OCI-LY1 (cell line): ENCODE results near the gene TAS2R20.
"Not testable (repeated sequence)": the region's sequence is repeated elsewhere in the genome, so short reads cannot be mapped to it uniquely, and the experiment has no call there.

ENCODE experiments used
- EZH2 ChIP-seq: fragments of 200-600 bp; sonication (generic), shearing (Covaris generic); IDR thresholded peaks from 2 replicates; pipeline ENCODE4 v1.8.0; 2017; ENCODE audit warnings: borderline replicate concordance, mixed run types, mild to moderate bottlenecking, antibody characterized with exemption, low read length, moderate library complexity, mixed read lengths
- TF ChIP-seq, protein P1 (sequence below): fragments of 200-600 bp; sonication (generic), shearing (Covaris generic); IDR thresholded peaks from 2 replicates; pipeline ENCODE4 v1.5.1; 2017; ENCODE audit warnings: mild to moderate bottlenecking, antibody characterized with exemption, low read length, moderate library complexity, mixed read lengths

GRCh38 chr12:11041366-11041765 lies 43.3 kb upstream of the TAS2R20 start:
- TF ChIP-seq, protein P1, sequence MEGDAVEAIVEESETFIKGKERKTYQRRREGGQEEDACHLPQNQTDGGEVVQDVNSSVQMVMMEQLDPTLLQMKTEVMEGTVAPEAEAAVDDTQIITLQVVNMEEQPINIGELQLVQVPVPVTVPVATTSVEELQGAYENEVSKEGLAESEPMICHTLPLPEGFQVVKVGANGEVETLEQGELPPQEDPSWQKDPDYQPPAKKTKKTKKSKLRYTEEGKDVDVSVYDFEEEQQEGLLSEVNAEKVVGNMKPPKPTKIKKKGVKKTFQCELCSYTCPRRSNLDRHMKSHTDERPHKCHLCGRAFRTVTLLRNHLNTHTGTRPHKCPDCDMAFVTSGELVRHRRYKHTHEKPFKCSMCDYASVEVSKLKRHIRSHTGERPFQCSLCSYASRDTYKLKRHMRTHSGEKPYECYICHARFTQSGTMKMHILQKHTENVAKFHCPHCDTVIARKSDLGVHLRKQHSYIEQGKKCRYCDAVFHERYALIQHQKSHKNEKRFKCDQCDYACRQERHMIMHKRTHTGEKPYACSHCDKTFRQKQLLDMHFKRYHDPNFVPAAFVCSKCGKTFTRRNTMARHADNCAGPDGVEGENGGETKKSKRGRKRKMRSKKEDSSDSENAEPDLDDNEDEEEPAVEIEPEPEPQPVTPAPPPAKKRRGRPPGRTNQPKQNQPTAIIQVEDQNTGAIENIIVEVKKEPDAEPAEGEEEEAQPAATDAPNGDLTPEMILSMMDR, result not testable (repeated sequence)
- not testable (repeated sequence) for TF ChIP-seq EZH2
